ENCODE measurements around the gene DPYSL3. TPM values are rescaled to one million over a fixed set of nuclear protein-coding genes. Genes with fewer than 3 reads are reported as not detected.

Gene DPYSL3
- total RNA-seq, 1 experiment from 2014 or later: 106 TPM

- DNase-seq: no peak
- no peaks in the 10 kb centered on the region for H3K27me3 Mint-ChIP-seq (ENCODE audit: insufficient read depth, unreplicated experiment)
- CTCF ChIA-PET: no interaction called here
- BruUV-seq (replicated peaks): no TSS peak
- no peaks in the 10 kb centered on the region for H3K36me3 Mint-ChIP-seq (ENCODE audit: insufficient read depth, unreplicated experiment)
- no peak for TF ChIP-seq CTCF (IDR thresholded peaks at IDR 0.05; ENCODE audit: insufficient read depth in 1 of 2, low read depth in 1 of 2, low read length in 1 of 2, severe bottlenecking in 1 of 2, unreplicated experiment in 1 of 2)
- no peak overlapping the region for H3K4me3 ChIP-seq (ENCODE audit: low read depth, low read length)
- no peaks in the 10 kb centered on the region for H3K27me3 ChIP-seq (replicated peaks; ENCODE audit: control insufficient read depth, insufficient read depth, low read length)
- no peaks in the 10 kb centered on the region for H3K36me3 ChIP-seq (ENCODE audit: control insufficient read depth, insufficient read depth, low read length)
- H3K4me1 ChIP-seq: peaks cover 26% of the 10 kb centered on the region
- peaks cover 23% of the 10 kb centered on the region for H3K4me1 Mint-ChIP-seq (ENCODE audit: low read depth, unreplicated experiment)
- H3K9me3 ChIP-seq: no peaks in the 10 kb centered on the region
- no peak overlapping the region for H3K27ac Mint-ChIP-seq (ENCODE audit: unreplicated experiment)
- POLR2A ChIA-PET: no interaction called here
- no peaks in the 10 kb centered on the region for H3K9me3 Mint-ChIP-seq (ENCODE audit: unreplicated experiment)
- intact Hi-C loops (cut with micrococcal nuclease; ENCODE audit: unreplicated experiment): no loop called here
- no peak overlapping the region for H3K4me3 Mint-ChIP-seq (ENCODE audit: unreplicated experiment)
Observed at GRCh38 chr5:147534172-147534951, 24.5 kb upstream of the DPYSL3 start.

GRCh38 chr5:147532156-147532555 lies 22.3 kb upstream of the DPYSL3 start:
- POLR2A ChIA-PET: no interaction called here
- CTCF ChIA-PET: no interaction called here
- Mint-ChIP-seq H3K4me1 (ENCODE audit: low read depth, unreplicated experiment) (peaks cover 11% of the 10 kb centered on the region), H3K27me3 (ENCODE audit: insufficient read depth, unreplicated experiment) (no peaks in the 10 kb centered on the region), H3K36me3 (ENCODE audit: insufficient read depth, unreplicated experiment) (no peaks in the 10 kb centered on the region), H3K9me3 (ENCODE audit: unreplicated experiment) (peaks cover 10% of the 10 kb centered on the region), H3K27ac (ENCODE audit: unreplicated experiment) (no peak overlapping the region), H3K4me3 (ENCODE audit: unreplicated experiment) (no peak overlapping the region)
- intact Hi-C loops (cut with micrococcal nuclease; ENCODE audit: unreplicated experiment): no loop called here
- no peaks in the 10 kb centered on the region for H3K36me3 ChIP-seq (ENCODE audit: control insufficient read depth, insufficient read depth, low read length)
- no peaks in the 10 kb centered on the region for H3K27me3 ChIP-seq (replicated peaks; ENCODE audit: control insufficient read depth, insufficient read depth, low read length)
- H3K9me3 ChIP-seq: no peaks in the 10 kb centered on the region
- DNase-seq: no peak
- BruUV-seq (replicated peaks): no TSS peak
- TF ChIP-seq CTCF (IDR thresholded peaks at IDR 0.05; ENCODE audit: insufficient read depth in 1 of 2, low read depth in 1 of 2, low read length in 1 of 2, severe bottlenecking in 1 of 2, unreplicated experiment in 1 of 2): no peak
- H3K4me3 ChIP-seq (ENCODE audit: low read depth, low read length): no peak overlapping the region
- H3K4me1 ChIP-seq: peaks cover 26% of the 10 kb centered on the region

- no peaks in the 10 kb centered on the region for H3K36me3 ChIP-seq (ENCODE audit: control insufficient read depth, insufficient read depth, low read length)
- no peak for TF ChIP-seq CTCF (IDR thresholded peaks at IDR 0.05; ENCODE audit: insufficient read depth in 1 of 2, low read depth in 1 of 2, low read length in 1 of 2, severe bottlenecking in 1 of 2, unreplicated experiment in 1 of 2)
- BruUV-seq (replicated peaks): no TSS peak
- H3K9me3 ChIP-seq: no peaks in the 10 kb centered on the region
- no peaks in the 10 kb centered on the region for H3K27me3 ChIP-seq (replicated peaks; ENCODE audit: control insufficient read depth, insufficient read depth, low read length)
- peaks cover 18% of the 10 kb centered on the region for H3K4me1 ChIP-seq
- CTCF ChIA-PET: no interaction called here
- no peak overlapping the region for H3K27ac Mint-ChIP-seq (ENCODE audit: unreplicated experiment)
- H3K9me3 Mint-ChIP-seq (ENCODE audit: unreplicated experiment): peaks cover 10% of the 10 kb centered on the region
- H3K27me3 Mint-ChIP-seq (ENCODE audit: insufficient read depth, unreplicated experiment): no peaks in the 10 kb centered on the region
- DNase-seq: no peak
- POLR2A ChIA-PET: no interaction called here
- H3K4me1 Mint-ChIP-seq (ENCODE audit: low read depth, unreplicated experiment): peaks cover 6% of the 10 kb centered on the region
- H3K36me3 Mint-ChIP-seq (ENCODE audit: insufficient read depth, unreplicated experiment): no peaks in the 10 kb centered on the region
- intact Hi-C loops (cut with micrococcal nuclease; ENCODE audit: unreplicated experiment): no loop called here
- no peak overlapping the region for H3K4me3 Mint-ChIP-seq (ENCODE audit: unreplicated experiment)
- no peak overlapping the region for H3K4me3 ChIP-seq (ENCODE audit: low read depth, low read length)
Observed at GRCh38 chr5:147530530-147531389, 20.9 kb upstream of the DPYSL3 start.

All from Caco-2 (cell line).